ENCODE results near the gene HTRA1.
A peak's percentile ranks its signal among the peaks of the same experiment; 100 is the strongest.

HTRA1 gene

GRCh38 chr10:122455376-122456079, 5.8 kb upstream of the HTRA1 start:
- no peak for DNase-seq

- no peak for DNase-seq
These were observed 3.4 kb upstream of the HTRA1 start for GRCh38 chr10:122457934-122458333.

DNA sequence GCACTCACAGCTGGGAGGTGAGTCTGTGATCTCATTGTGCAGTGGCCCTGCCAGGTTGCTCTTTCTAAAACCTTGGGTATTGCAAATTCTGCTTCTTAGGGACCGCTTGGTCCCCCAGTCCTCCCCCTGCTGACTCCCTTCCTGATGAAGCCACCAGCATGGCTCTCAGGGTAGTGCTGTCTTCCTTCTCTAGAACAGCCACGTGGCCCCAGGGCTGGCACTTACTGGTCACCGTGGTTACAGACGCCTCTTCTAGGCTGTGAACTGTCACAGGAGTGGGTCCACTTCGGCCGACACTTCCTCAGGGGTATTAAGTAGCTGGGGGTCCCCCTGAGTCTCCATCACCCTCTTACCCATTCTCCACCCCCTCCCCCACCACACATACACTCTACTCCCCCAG, 2.7 kb upstream of the HTRA1 start:
- DNase-seq: no peak

- DNase-seq: no peak
These were observed 1.6 kb upstream of the HTRA1 start for GRCh38 chr10:122459561-122460273.

DNA sequence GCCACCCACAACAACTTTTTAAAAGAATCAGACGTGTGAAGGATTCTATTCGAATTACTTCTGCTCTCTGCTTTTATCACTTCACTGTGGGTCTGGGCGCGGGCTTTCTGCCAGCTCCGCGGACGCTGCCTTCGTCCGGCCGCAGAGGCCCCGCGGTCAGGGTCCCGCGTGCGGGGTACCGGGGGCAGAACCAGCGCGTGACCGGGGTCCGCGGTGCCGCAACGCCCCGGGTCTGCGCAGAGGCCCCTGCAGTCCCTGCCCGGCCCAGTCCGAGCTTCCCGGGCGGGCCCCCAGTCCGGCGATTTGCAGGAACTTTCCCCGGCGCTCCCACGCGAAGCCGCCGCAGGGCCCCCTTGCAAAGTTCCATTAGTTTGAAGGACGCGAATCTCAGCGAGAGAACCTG, 461 bp upstream of the HTRA1 start:
- DNase-seq: no peak

DNA sequence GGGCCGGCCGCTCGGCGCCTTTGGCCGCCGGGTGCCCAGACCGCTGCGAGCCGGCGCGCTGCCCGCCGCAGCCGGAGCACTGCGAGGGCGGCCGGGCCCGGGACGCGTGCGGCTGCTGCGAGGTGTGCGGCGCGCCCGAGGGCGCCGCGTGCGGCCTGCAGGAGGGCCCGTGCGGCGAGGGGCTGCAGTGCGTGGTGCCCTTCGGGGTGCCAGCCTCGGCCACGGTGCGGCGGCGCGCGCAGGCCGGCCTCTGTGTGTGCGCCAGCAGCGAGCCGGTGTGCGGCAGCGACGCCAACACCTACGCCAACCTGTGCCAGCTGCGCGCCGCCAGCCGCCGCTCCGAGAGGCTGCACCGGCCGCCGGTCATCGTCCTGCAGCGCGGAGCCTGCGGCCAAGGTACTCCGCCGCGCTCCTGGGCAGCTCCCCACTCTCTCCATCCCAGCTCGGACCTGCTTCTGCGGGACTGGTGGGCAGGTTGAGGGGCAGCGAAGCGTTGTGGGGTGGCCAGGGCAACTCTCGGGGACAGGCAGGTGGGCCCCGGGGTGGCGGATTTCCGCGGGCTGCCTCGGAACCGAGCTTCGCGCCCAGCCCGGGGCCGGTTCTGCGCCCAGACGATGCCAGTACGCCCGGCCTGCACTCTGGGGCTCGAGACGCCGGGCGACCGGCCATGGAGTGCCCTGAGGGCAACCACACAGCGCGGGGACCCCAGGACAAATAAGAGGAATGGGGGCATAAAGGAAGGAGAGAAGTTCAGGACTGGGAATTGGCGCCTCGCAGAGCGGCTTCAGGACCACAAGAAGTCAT, 578 bp downstream of the HTRA1 start:
- DNase-seq: peak; percentile 51

DNA sequence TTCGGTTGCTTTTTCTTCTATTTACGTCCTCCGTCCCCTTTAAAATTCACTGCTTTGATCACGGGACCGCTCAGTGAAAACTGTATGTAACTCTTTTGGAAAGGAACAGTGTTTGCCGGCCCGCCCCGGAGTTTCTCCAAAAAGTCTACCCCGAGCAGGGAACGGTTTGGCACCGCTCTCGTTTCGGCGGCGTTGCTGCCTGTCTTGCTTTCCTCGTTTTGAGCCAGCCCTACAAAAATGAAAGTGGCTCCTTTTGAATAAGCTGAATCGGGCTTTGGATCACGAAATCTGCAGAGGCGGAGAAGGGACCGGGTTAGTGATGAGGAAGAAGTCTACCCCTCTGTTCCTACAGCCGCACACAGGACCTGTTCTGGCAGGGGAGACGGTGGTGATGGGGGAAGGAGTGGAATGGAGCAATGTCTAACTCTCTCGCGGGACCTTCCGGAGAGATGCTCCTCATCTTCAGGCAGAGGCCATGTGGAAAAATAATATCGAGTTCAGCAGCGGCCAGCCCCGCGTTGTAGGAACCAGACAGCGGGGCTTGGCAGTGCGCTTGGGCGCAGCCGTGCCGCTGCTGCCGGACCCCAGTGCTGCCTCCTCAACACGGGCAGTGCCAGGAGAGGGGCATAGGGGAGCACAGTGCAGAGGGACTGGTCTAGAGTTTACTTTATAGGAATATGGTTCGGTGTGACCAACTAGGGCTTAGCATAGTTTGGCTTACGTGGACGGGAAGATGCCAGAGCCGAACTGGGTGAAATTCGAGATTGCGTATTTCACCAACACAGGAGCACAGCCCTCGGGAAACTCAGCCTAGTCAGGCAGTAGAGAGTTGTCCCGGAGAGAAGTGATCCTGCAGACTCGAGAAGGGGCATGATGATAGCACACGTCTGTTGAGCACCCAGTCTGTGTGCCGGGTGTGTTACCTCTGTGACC, 1.4 kb downstream of the HTRA1 start:
- DNase-seq: no peak

- no peak for DNase-seq
These were observed 2.3 kb downstream of the HTRA1 start for GRCh38 chr10:122463466-122464249.

DNA sequence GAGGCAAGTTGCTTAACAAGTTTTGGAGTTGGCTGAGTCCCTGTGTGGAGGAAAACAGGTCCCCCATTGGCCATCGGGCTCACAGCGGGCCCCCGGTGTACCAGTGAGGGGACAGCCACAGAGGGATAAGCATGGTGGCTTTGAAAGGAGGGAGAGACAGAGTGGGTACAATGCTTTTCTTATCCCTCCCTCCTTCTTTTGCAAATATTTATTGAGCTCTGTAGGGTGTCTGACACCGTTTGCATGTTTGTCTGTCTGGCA, 2.8 kb downstream of the HTRA1 start:
- DNase-seq: no peak

DNA sequence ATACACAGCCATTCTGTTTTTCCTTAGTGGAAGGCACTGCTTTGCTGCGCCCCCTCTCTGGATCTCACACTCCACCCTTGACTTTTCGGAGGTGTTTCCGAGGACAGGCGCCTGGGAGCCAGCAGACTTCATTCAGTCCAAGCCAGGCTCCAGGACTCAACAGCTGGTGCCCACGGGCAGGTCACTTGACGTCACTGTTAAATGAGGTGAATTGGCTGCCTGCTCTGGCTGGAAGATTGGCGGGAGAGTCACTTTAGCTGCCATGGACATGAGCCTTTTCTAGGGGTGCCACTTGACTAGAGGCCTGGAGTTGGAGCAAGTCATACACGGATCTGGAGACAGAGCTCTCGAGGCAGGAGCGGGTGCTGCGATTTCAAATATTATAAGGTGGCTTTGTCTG, 3.2 kb downstream of the HTRA1 start:
- no peak for DNase-seq

- DNase-seq: no peak
These were observed 4.2 kb downstream of the HTRA1 start for GRCh38 chr10:122465401-122466040.

GRCh38 chr10:122466951-122467381, 5.6 kb downstream of the HTRA1 start:
- DNase-seq: no peak

GRCh38 chr10:122467701-122468100, 6.3 kb downstream of the HTRA1 start:
- no peak for DNase-seq

DNA sequence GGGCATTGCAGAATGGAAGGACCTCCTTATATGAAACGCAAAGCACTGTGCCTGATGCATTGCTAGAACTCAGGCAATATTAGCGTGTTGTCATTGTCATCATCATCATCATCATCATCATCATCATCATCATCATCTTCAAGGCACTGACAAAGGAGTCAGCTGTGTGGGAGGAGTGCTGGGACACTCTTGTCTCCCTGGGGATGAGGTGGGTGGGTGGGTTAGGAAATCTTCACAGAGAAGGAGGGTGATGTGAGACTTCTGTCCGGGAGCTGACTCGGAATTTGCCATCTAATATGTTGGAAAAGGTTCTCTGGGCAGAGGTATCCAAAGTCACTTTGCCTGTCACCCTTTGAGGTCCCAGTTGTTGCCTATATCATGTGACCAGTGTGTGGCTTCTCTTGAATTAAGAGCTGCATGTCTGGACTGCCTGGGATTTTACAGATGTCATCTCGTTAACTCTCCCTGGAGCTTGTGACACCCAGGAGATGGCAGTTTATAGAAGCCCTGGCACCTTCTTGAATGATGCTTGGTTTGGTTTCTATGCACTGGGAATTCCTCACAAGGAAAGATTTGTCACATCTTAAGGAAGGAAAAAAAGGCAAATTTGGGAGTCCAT, 7.1 kb downstream of the HTRA1 start:
- peak; percentile 39 for DNase-seq

GRCh38 chr10:122468926-122469781, 7.8 kb downstream of the HTRA1 start:
- peak; percentile 75 for DNase-seq

- no peak for DNase-seq
These were observed 8.5 kb downstream of the HTRA1 start for GRCh38 chr10:122469848-122470247.

DNA sequence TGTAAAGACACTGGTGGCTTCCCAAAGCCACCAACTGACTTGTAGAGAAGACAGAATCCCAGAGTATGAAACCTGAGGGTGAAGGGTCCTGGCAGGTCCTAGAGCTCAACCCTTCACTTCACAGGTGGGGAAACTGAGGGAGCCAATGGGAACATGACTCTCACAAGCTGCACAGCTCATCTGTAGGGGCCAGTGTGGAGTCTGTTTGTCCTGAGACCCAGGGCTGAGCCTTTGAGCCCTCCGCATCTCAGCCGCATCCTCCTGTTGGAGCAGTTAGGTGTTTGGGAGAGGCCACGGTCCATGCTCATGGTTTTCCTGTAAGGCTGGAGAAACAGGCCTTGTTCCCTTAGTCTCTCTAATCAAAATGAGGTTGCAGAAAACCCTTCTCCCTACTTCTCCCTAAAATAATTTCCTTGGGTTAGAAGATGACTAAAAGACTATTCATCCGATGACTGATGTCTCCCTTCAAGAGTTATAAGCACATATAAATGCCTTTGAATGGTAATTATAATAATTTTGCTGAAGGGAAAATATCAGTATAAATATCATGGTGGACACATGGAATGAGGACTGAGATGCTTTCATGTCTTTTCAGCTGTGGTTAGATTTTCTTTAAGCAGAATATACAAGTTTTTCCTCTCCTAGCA, 10.3 kb downstream of the HTRA1 start:
- DNase-seq: no peak

- no peak for DNase-seq
These were observed 11.8 kb downstream of the HTRA1 start for GRCh38 chr10:122473116-122473515.

GRCh38 chr10:122474131-122474818, 12.9 kb downstream of the HTRA1 start:
- peak; percentile 39 for DNase-seq
